Brain microvascular endothelial cell (primary cell): Measurements from ENCODE around the gene OR9K2.

ENCODE experiments used
- DNase-seq: peaks from one replicate; pipeline ENCODE4 v3.0.0-alpha.2; 2020
- H3K27ac ChIP-seq: fragments of 250-450 bp; sonication (Bioruptor Pico); 2 replicates; pipeline ENCODE4 v1.5.1; 2020; ENCODE audit warnings: mild to moderate bottlenecking, moderate library complexity
- H3K27me3 ChIP-seq: fragments of 250-450 bp; sonication (Bioruptor Pico); replicated peaks from 2 replicates; pipeline ENCODE4 v1.5.1; 2020; ENCODE audit warnings: mild to moderate bottlenecking
- H3K36me3 ChIP-seq: fragments of 250-450 bp; sonication (Bioruptor Pico); replicated peaks from 2 replicates; pipeline ENCODE4 v1.5.1; 2020; ENCODE audit warnings: mild to moderate bottlenecking
- H3K4me3 ChIP-seq: 2 replicates; pipeline ENCODE4 v1.5.1; 2011; ENCODE audit warnings: low read depth, mild to moderate bottlenecking, control low read depth, low read length, moderate library complexity
- CTCF ChIP-seq: IDR thresholded peaks from 2 replicates; pipeline ENCODE4 v1.5.1; 2011; ENCODE audit warnings: low read depth, mild to moderate bottlenecking, moderate library complexity, low read length, control low read depth, inconsistent platforms; ENCODE audit errors: missing control alignments
- in situ Hi-C: cut with HindIII; loops from 2 replicates; pipeline ENCODE4 v1.10.0; 2017; ENCODE audit warnings: low sequenced_read_pairs, low pct_ligation_motif_present

Gene OR9K2

DNA sequence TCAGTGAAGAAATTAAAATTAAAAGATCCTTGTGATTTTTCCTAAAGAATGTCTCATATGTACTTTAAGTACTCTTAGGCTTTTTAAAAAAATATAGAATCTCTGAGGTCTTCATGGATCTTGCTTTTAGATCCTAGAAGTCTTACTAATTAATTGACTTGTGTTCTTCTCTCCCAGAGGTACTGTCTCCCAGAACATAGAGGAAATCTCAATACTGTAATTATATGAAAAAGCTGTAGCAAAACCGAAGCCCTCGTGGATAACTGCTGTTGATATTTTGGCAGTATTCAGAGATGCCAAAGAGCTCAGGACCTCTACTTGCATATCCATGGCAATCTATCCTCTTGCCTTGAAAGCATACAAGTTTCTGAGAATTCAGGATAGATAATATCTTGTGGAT is at the start of gene OR9K2:
Gene OR9K2, plus strand, starts transcription at position 301 of the 400 bp plus-strand sequence. CDS start 3,429 bp downstream, outside the sequence.
- no peaks in the 10 kb centered on the region for H3K36me3 ChIP-seq
- no peak for TF ChIP-seq CTCF
- H3K27ac ChIP-seq = no peak within 1 kb of the TSS
- DNase-seq = no peak
- H3K27me3 ChIP-seq = no peaks in the 10 kb centered on the region
- no peak within 1 kb of the TSS for H3K4me3 ChIP-seq
- in situ Hi-C loops = no loop called here

DNA sequence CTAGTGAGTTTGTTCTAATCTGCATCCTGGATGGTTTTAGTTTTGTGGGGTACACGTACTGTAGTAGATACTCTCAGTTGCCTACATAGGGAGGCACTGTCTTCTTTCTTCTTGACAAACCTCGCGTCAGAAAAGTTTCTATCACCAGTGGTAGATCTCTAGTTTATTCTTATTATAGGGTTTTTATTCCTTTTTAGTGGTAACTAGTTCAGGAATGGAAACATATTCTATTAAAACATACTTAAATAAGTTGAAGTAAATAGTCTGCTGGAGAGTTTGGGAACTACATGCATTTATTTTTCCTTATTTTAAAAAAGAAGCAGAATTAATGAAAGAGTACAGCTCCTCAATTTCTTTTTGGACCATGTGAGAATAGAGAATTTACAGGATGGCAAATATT is 33.6 kb upstream of the OR9K2 start:
- in situ Hi-C loops = no loop called here
- Histone ChIP-seq H3K36me3 (no peaks in the 10 kb centered on the region), H3K27me3 (no peaks in the 10 kb centered on the region), H3K27ac (no peak overlapping the region), H3K4me3 (no peak overlapping the region)
- no peak for TF ChIP-seq CTCF
- no peak for DNase-seq

- Histone ChIP-seq H3K4me3 (no peak overlapping the region), H3K36me3 (no peaks in the 10 kb centered on the region), H3K27ac (no peak overlapping the region), H3K27me3 (no peaks in the 10 kb centered on the region)
- TF ChIP-seq CTCF = no peak
- no peak for DNase-seq
- in situ Hi-C loops = no loop called here
Measured at GRCh38 chr12:55112378-55112875, 13.8 kb upstream of the OR9K2 start.

- Histone ChIP-seq H3K27me3 (no peaks in the 10 kb centered on the region), H3K36me3 (no peaks in the 10 kb centered on the region), H3K4me3 (no peak overlapping the region), H3K27ac (no peak overlapping the region)
- in situ Hi-C loops = no loop called here
- no peak for DNase-seq
- no peak for TF ChIP-seq CTCF
Measured at GRCh38 chr12:55116152-55116551, 10.1 kb upstream of the OR9K2 start.

DNA sequence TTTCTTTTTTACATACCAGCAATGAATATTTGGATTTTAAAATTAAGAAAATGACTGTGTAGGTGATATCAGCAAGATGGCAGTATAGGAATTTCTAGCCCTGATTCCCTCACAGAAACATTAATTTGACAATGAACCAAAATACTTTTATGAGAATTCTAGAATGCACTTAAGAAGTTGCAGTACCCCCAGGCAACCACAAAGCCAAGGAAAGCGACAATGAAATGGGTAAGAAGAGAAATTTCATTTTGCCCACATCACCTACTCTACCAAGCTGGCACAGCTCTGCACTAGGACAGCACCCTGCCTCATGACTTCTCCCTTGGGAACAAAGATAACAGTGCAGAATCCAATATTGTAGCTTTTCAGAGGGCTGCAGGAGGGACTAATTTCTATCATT is 6.6 kb downstream of the OR9K2 start:
- no peak for DNase-seq
- no peaks in the 10 kb centered on the region for H3K27me3 ChIP-seq
- TF ChIP-seq CTCF = no peak
- H3K4me3 ChIP-seq = no peak overlapping the region
- in situ Hi-C loops = no loop called here
- H3K36me3 ChIP-seq = no peaks in the 10 kb centered on the region
- no peak overlapping the region for H3K27ac ChIP-seq

GRCh38 chr12:55142669-55143565 is 16.7 kb downstream of the OR9K2 start:
- DNase-seq = peak; percentile 51
- Histone ChIP-seq H3K4me3 (no peak overlapping the region), H3K27me3 (no peaks in the 10 kb centered on the region), H3K36me3 (no peaks in the 10 kb centered on the region), H3K27ac (no peak overlapping the region)
- peak; percentile 78 for TF ChIP-seq CTCF
- in situ Hi-C loops = no loop called here
